AG09319 (cell line): ENCODE results near the gene FAM161A.
"Not testable (repeated sequence)": the region's sequence is repeated elsewhere in the genome, so short reads cannot be mapped to it uniquely, and the experiment has no call there.

Experiments used
- DNase-seq: peaks from one replicate; pipeline ENCODE4 v3.0.0-alpha.2; 2010; ENCODE audit warnings: low read depth; ENCODE audit errors: extremely low read depth
- TF ChIP-seq, protein P1 (sequence below): IDR thresholded peaks from 2 replicates; pipeline ENCODE4 v1.5.1; 2011; ENCODE audit warnings: low read depth, mild to moderate bottlenecking, inconsistent platforms, low read length, moderate library complexity

Gene FAM161A

DNA sequence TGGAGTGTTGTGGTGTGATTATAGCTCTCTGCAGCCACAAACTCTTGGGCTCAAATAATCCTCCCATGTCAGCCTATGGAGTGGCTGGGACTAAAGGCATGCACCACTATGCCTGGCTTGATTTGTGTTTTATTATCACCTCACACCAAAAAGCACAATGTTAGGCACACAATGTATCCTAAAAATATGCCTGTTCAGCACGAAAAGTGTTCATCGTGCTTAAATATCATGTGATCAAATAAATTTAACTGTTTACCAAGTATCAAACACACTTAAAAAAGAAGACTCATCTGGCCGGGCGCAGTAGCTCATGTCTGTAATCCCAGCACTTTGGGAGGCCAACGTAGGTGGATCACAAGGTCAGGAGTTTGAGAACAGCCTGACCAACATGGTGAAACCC lies 29.0 kb upstream of the FAM161A start:
- TF ChIP-seq, protein P1, sequence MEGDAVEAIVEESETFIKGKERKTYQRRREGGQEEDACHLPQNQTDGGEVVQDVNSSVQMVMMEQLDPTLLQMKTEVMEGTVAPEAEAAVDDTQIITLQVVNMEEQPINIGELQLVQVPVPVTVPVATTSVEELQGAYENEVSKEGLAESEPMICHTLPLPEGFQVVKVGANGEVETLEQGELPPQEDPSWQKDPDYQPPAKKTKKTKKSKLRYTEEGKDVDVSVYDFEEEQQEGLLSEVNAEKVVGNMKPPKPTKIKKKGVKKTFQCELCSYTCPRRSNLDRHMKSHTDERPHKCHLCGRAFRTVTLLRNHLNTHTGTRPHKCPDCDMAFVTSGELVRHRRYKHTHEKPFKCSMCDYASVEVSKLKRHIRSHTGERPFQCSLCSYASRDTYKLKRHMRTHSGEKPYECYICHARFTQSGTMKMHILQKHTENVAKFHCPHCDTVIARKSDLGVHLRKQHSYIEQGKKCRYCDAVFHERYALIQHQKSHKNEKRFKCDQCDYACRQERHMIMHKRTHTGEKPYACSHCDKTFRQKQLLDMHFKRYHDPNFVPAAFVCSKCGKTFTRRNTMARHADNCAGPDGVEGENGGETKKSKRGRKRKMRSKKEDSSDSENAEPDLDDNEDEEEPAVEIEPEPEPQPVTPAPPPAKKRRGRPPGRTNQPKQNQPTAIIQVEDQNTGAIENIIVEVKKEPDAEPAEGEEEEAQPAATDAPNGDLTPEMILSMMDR: no peak
- DNase-seq: no peak

DNA sequence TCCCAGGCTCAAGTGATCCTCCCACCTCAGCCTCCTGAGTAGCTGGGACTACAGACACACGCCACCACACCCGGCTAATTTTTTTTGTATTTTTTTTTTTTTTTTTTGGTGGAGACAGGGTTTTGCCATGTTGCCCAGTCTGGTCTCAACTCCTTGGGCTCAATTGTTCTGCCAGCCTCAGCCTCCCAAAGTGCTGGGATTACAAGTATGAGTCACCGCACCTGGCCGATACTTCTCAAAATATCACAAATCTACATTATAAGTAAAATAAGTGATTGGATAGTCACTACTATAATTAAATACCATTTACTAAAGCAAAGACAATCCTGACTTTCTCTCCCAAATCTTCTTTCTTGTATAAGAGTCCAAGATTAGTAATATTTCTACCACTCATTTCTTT lies 25.5 kb upstream of the FAM161A start:
- DNase-seq: not testable (repeated sequence)

DNA sequence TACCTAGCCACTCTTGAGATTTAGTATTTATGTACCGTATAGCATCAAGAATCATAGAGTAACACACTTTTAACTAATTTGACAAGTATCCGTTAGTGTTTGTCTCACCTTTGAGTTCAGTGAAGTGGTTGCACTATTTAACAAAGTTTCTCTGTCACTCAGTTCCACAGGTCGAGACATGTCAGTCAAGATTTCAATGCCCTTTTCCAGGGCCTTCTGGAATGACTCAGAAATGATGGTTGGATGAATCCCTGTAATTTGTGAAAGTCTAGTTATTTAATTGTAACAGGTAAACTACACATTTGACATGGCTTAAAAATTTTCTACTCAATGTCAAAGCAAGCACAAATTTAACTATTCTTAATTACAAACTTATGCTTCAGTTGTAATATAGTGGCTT lies 24.9 kb upstream of the FAM161A start:
- TF ChIP-seq, protein P1: no peak

GRCh38 chr2:61877571-61878245 lies 23.8 kb upstream of the FAM161A start:
- no peak for DNase-seq
- TF ChIP-seq, protein P1: no peak

More for the DNA sequence above, 24.9 kb upstream of the FAM161A start:
- no peak for DNase-seq

DNA sequence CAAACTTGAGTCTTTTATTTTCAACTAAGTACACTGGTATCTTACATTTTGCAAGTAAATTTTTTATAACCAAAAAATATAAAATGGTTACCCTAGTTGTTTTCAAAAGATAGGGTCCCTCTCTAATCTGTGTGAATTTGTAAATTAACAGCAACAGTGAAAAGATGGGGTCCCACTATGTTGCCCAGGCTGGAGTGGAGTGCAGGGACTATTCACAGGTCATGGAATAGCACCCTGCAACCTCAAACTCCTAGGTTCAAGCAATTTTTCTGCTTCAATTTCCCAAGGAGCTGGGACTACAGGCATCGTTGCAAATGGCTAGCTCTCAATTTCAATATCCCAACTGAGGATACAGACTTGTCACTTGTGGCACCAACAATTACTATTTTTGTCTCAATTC lies 22.5 kb upstream of the FAM161A start:
- DNase-seq: no peak
- TF ChIP-seq, protein P1: no peak

DNA sequence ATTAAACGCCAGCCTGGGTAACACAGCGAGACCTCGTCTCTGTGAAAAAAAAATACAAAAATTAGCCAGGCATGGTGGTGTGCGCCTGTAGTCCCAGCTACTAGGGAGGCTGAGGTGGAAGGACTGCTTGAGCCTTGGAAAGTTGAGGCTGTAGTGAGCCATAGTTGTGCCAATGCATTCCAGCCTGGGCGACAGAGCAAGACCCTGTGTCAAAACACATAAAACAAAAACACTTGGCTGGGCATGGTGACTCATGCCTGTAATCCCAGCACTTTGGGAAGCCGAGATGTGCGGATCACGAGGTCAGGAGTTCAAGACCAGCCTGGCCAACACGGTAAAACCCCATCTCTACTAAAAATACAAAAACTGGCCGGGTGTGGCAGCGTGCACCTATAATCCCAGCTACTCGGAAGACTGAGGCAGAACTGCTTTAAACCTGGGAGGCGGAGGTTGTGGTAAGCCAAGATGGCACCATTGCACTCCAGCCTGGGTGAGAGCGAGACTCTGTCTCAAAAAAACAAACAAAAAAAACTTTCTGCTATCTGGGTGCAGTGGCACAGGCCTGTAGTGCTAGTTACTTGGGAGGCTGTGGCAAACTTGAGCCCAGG lies 12.7 kb upstream of the FAM161A start:
- not testable (repeated sequence) for DNase-seq

DNA sequence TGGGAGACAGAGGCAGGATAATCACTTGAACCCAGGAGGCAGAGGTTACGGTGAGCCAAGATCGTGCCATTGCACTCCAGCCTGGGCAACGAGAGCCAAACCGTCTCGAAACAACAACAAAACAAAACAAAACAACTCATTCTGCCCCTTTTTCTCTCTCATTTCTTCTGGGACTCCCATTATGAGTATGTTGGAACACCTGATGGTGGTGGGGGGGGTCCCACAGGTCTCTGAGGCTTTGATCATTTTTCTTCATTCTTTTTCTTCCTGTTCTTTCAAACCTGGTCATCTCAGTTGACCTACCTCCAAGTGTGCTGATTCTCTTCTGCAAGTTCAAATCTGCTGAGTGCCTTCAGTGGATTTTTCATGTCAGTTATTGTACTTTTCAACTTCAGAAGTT lies 8.2 kb upstream of the FAM161A start:
- DNase-seq: no peak
- TF ChIP-seq, protein P1: no peak

DNA sequence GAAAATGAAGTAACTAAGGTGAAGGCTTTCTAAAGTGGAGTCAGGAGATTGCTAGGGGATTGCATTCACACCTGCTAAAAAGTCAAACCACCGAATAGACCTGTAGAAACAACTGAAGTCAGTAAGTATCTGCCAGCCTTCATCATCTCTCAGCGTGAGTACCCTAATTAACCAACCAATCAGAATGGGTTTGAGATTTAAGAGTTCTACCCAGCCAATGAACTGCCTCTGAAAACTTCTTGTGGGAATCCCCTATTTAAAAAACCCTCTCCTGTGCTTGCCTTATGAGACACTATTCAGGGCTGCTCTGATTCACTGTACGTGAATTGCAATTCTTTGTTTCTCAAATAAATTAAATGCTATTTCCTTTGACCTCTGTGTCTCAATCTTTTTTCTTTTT lies 3.4 kb upstream of the FAM161A start:
- TF ChIP-seq, protein P1: no peak
- no peak for DNase-seq
